Activated CD8-positive, alpha-beta memory T cell treated with anti-CD3 and anti-CD28 coated beads, Interleukin-2, amount 10 ng/mL, durations not matched to agents 7 days and 5 days (primary cell): ENCODE measurements around the gene C5orf15. TPM values are rescaled to one million over a fixed set of nuclear protein-coding genes. Genes with fewer than 3 reads are reported as not detected.

Experiments
- ATAC-seq: fragments of 150-1000 bp; cut with Tn5 transposase; one replicate; pipeline ENCODE4 v1.10.0; 2021; ENCODE audit warnings: moderate library complexity
- CTCF ChIA-PET: fragments of 350-600 bp; sonication (Branson Sonifier 250); formaldehyde crosslinking; loops from one replicate; lab custom pipeline; 2021; ENCODE audit warnings: antibody characterized with exemption; lab: Charles Lee
- DNase-seq: peaks from one replicate; pipeline ENCODE4 v3.0.0-alpha.2; 2020
- H3K27ac Mint-ChIP-seq: one replicate; pipeline ENCODE4 v1.8.0; 2021; ENCODE audit warnings: mild to moderate bottlenecking, mixed read lengths
- H3K27me3 Mint-ChIP-seq: one replicate; pipeline ENCODE4 v1.8.0; 2021; ENCODE audit warnings: mixed read lengths
- H3K36me3 Mint-ChIP-seq: one replicate; pipeline ENCODE4 v1.8.0; 2021; ENCODE audit warnings: mild to moderate bottlenecking, mixed read lengths
- H3K4me1 Mint-ChIP-seq: one replicate; pipeline ENCODE4 v1.8.0; 2021; ENCODE audit warnings: mixed read lengths
- H3K4me3 Mint-ChIP-seq: one replicate; pipeline ENCODE4 v1.8.0; 2021; ENCODE audit warnings: mild to moderate bottlenecking, moderate library complexity, mixed read lengths
- H3K9me3 Mint-ChIP-seq: one replicate; pipeline ENCODE4 v1.8.0; 2022; ENCODE audit warnings: low read depth, mixed read lengths
- total RNA-seq, 2 experiments: library from RNA; stranded (reverse); gene quantifications; one replicate each; pipeline ENCODE4 v1.2.3, GENCODE V29; 2021

C5orf15 gene
- total RNA-seq, 2 experiments from 2014 or later: 20.9 to 25.7 TPM

- Mint-ChIP-seq H3K4me1 (no peaks in the 10 kb centered on the region), H3K27me3 (no peaks in the 10 kb centered on the region), H3K4me3 (no peak overlapping the region), H3K9me3 (no peaks in the 10 kb centered on the region), H3K27ac (no peak overlapping the region), H3K36me3 (peaks cover 7% of the 10 kb centered on the region)
- ATAC-seq: no peak
- no peak for DNase-seq
- CTCF ChIA-PET: interaction anchor here (1.1 to 1.6 kb wide), 2 partner anchors 12 to 13 kb away, joined by 3 to 6 read pairs; no protein-coding TSS in a partner anchor
Measured at GRCh38 chr5:133950821-133951612, 17.4 kb downstream of the C5orf15 start.

GRCh38 chr5:133948721-133949120 is 19.7 kb downstream of the C5orf15 start:
- no peaks in the 10 kb centered on the region for H3K36me3 Mint-ChIP-seq
- CTCF ChIA-PET: no interaction called here
- no peak overlapping the region for H3K4me3 Mint-ChIP-seq
- no peaks in the 10 kb centered on the region for H3K4me1 Mint-ChIP-seq
- peaks cover 3% of the 10 kb centered on the region for H3K27me3 Mint-ChIP-seq
- ATAC-seq: no peak
- no peaks in the 10 kb centered on the region for H3K9me3 Mint-ChIP-seq
- H3K27ac Mint-ChIP-seq: no peak overlapping the region
- DNase-seq: no peak

- H3K27me3 Mint-ChIP-seq: peaks cover 3% of the 10 kb centered on the region
- no peak for DNase-seq
- H3K36me3 Mint-ChIP-seq: no peaks in the 10 kb centered on the region
- no peak overlapping the region for H3K4me3 Mint-ChIP-seq
- ATAC-seq: no peak
- no peak overlapping the region for H3K27ac Mint-ChIP-seq
- CTCF ChIA-PET: no interaction called here
- no peaks in the 10 kb centered on the region for H3K4me1 Mint-ChIP-seq
- no peaks in the 10 kb centered on the region for H3K9me3 Mint-ChIP-seq
Measured at GRCh38 chr5:133947431-133947841, 21.0 kb downstream of the C5orf15 start.

GRCh38 chr5:133945568-133945967 is 22.9 kb downstream of the C5orf15 start:
- DNase-seq (no peak), ATAC-seq (no peak)
- Mint-ChIP-seq H3K27me3 (peaks cover 3% of the 10 kb centered on the region), H3K4me1 (no peaks in the 10 kb centered on the region), H3K4me3 (no peak overlapping the region), H3K27ac (no peak overlapping the region), H3K36me3 (no peaks in the 10 kb centered on the region), H3K9me3 (no peaks in the 10 kb centered on the region)
- CTCF ChIA-PET: interaction anchor here (1.0 kb wide), 1 partner anchor 18 kb away, joined by 3 read pairs; no protein-coding TSS in a partner anchor

- DNase-seq (no peak), ATAC-seq (no peak)
- Mint-ChIP-seq H3K27ac (no peak overlapping the region), H3K36me3 (no peaks in the 10 kb centered on the region), H3K4me3 (no peak overlapping the region), H3K9me3 (no peaks in the 10 kb centered on the region), H3K4me1 (no peaks in the 10 kb centered on the region), H3K27me3 (peaks cover 3% of the 10 kb centered on the region)
- CTCF ChIA-PET: interaction anchor here (1.0 to 1.2 kb wide), 2 partner anchors 19 to 20 kb away, joined by 3 read pairs; no protein-coding TSS in a partner anchor
Measured at GRCh38 chr5:133944263-133945185, 23.9 kb downstream of the C5orf15 start.

- Mint-ChIP-seq H3K9me3 (no peaks in the 10 kb centered on the region), H3K27ac (no peak overlapping the region), H3K4me3 (no peak overlapping the region), H3K36me3 (no peaks in the 10 kb centered on the region), H3K4me1 (no peaks in the 10 kb centered on the region), H3K27me3 (peaks cover 3% of the 10 kb centered on the region)
- CTCF ChIA-PET: interaction anchor here (1.2 kb wide), 1 partner anchor 19 kb away, joined by 3 read pairs; no protein-coding TSS in a partner anchor
- ATAC-seq: no peak
- no peak for DNase-seq
Measured at GRCh38 chr5:133943475-133943817, 25.0 kb downstream of the C5orf15 start.

GRCh38 chr5:133942614-133943474 is 25.6 kb downstream of the C5orf15 start:
- H3K4me3 Mint-ChIP-seq: no peak overlapping the region
- ATAC-seq (no peak), DNase-seq (no peak)
- peaks cover 3% of the 10 kb centered on the region for H3K27me3 Mint-ChIP-seq
- no peaks in the 10 kb centered on the region for H3K9me3 Mint-ChIP-seq
- no peaks in the 10 kb centered on the region for H3K36me3 Mint-ChIP-seq
- CTCF ChIA-PET: no interaction called here
- H3K27ac Mint-ChIP-seq: no peak overlapping the region
- H3K4me1 Mint-ChIP-seq: no peaks in the 10 kb centered on the region

GRCh38 chr5:133941456-133942196 is 26.8 kb downstream of the C5orf15 start:
- ATAC-seq: no peak
- CTCF ChIA-PET: no interaction called here
- H3K4me3 Mint-ChIP-seq: no peak overlapping the region
- H3K9me3 Mint-ChIP-seq: no peaks in the 10 kb centered on the region
- DNase-seq: no peak
- H3K27ac Mint-ChIP-seq: no peak overlapping the region
- no peaks in the 10 kb centered on the region for H3K4me1 Mint-ChIP-seq
- H3K36me3 Mint-ChIP-seq: no peaks in the 10 kb centered on the region
- peaks cover 3% of the 10 kb centered on the region for H3K27me3 Mint-ChIP-seq

GRCh38 chr5:133939668-133940067 is 28.8 kb downstream of the C5orf15 start:
- ATAC-seq: no peak
- H3K27ac Mint-ChIP-seq: no peak overlapping the region
- H3K9me3 Mint-ChIP-seq: no peaks in the 10 kb centered on the region
- no peaks in the 10 kb centered on the region for H3K4me1 Mint-ChIP-seq
- no peaks in the 10 kb centered on the region for H3K36me3 Mint-ChIP-seq
- CTCF ChIA-PET: no interaction called here
- no peak overlapping the region for H3K4me3 Mint-ChIP-seq
- no peak for DNase-seq
- H3K27me3 Mint-ChIP-seq: peaks cover 3% of the 10 kb centered on the region

GRCh38 chr5:133938929-133939328 is 29.5 kb downstream of the C5orf15 start:
- Mint-ChIP-seq H3K4me1 (no peaks in the 10 kb centered on the region), H3K27ac (no peak overlapping the region), H3K9me3 (no peaks in the 10 kb centered on the region), H3K36me3 (no peaks in the 10 kb centered on the region), H3K4me3 (no peak overlapping the region), H3K27me3 (no peaks in the 10 kb centered on the region)
- ATAC-seq: no peak
- CTCF ChIA-PET: interaction anchor here (0.9 kb wide), 1 partner anchor 96 kb away, joined by 3 read pairs; no protein-coding TSS in a partner anchor
- DNase-seq: no peak

- CTCF ChIA-PET: interaction anchor here (0.6 to 0.9 kb wide), 2 partner anchors 12 to 97 kb away, joined by 3 read pairs; no protein-coding TSS in a partner anchor
- H3K4me1 Mint-ChIP-seq: no peaks in the 10 kb centered on the region
Measured at GRCh38 chr5:133938039-133938821, 30.2 kb downstream of the C5orf15 start.

More at GRCh38 chr5:133938039-133938821, 30.2 kb downstream of the C5orf15 start:
- Mint-ChIP-seq H3K4me3 (no peak overlapping the region), H3K36me3 (no peaks in the 10 kb centered on the region), H3K9me3 (no peaks in the 10 kb centered on the region), H3K27ac (no peak overlapping the region), H3K27me3 (no peaks in the 10 kb centered on the region)
- ATAC-seq (no peak), DNase-seq (no peak)
